ENCODE data around the gene GPSM1.

Gene GPSM1

DNA sequence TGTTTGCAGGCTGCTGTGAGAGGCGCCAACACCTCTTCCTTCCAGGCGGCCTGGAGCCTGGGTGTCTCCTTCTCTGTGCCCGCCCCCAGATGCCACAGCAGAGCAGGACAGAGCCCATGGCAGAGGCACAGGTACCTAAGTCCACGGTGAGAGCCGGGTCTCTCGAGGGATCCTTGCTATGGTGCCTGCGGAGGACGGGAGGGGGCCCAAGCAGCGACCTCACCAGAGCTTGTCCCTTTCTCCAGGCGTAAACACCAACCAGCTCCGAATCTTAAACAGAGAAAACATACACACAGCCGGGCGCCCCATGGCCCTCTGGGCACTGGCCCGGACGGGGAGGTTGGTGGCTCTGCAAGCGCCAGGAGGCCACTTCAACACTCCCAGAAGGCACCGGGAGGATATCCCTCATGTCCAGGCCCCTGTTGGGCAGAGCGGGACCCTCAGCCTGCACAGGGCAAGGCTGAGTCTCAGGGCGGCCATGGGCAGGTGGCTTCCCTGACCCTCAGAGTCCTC is 35.3 kb upstream of the GPSM1 start:
- 93 to 94% methylated on average over 19 of the region's 19 CpGs for WGBS, 2 experiments
- H3K4me3 ChIP-seq (ENCODE audit: insufficient read depth, low read depth, low read length) = no peak overlapping the region
- H3K9me3 ChIP-seq (ENCODE audit: control insufficient read depth, low read length) = no peaks in the 10 kb centered on the region
- H3K27me3 ChIP-seq (ENCODE audit: control insufficient read depth, insufficient read depth, low read length, poor library complexity, severe bottlenecking) = no peaks in the 10 kb centered on the region
- no peaks in the 10 kb centered on the region for H3K36me3 ChIP-seq (ENCODE audit: control insufficient read depth, insufficient read depth, low read length)
- H3K27ac ChIP-seq (ENCODE audit: insufficient read depth, low read depth, low read length, poor library complexity, severe bottlenecking) = no peak overlapping the region
- H3K4me1 ChIP-seq (ENCODE audit: control insufficient read depth, insufficient read depth, low read length) = no peaks in the 10 kb centered on the region

DNA sequence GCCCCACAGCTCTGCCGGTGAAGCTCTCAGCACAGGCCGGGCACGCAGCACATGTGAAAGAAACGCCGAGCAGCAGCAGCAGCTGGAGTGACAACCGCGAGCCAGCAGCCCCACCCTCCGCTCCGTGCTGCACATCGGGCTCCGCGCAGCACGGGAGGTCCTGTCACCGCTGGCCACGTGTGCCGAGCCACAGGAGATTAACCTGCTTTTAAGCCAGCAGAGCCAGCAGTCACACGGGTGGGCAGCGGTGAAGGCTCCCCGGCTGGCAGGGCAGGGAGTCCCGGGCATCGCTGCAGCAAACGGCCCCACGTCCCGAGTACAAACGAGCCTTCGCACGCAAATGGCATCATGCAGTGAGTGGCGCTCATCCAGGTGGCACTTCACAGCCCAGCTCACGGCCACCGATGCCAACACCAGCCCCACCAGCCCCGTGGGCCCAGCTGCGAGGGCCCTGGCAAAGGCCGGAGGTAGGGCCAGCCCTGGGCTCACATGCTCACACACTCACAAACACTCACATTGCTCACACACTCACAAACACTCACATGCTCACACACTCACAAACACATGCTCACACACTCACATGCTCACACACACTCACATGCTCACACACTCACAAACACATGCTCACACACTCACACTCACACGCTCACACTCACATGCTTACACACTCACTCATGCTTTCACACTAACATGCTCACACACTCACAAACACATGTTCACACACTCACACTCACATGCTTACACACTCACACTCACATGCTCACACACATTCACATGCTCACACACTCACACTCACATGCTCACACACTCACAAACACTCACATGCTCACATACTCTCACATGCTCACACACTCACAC is 34.5 kb upstream of the GPSM1 start:
- 93 to 95% methylated on average over 34 of the region's 34 CpGs for WGBS, 2 experiments
- no peaks in the 10 kb centered on the region for H3K4me1 ChIP-seq (ENCODE audit: control insufficient read depth, insufficient read depth, low read length)
- no peaks in the 10 kb centered on the region for H3K27me3 ChIP-seq (ENCODE audit: control insufficient read depth, insufficient read depth, low read length, poor library complexity, severe bottlenecking)

DNA sequence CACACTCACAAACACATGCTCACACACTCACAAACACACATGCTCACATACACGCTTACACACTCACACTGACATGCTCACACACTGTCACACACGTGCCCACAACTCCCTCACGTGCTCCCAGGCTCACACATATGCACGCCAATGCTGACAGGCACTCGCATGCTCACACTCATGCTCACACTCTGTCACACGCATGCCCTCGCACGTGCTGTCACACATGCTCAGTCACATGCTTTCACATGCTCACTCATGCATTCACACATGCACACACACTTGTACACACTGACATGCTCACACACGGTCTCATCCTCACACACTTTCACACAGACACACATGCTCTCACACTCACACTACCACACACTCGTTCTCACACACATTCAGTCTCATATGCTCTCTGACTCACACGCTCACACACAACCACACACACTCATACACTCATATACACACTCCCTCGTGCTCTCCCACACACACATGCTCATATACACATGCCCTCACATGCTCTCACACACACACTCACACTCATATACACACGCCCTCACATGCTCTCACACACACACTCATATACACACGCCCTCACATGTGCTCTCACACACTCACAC is 33.8 kb upstream of the GPSM1 start:
- no peaks in the 10 kb centered on the region for H3K4me1 ChIP-seq (ENCODE audit: control insufficient read depth, insufficient read depth, low read length)
- H3K36me3 ChIP-seq (ENCODE audit: control insufficient read depth, insufficient read depth, low read length) = no peaks in the 10 kb centered on the region
- H3K27ac ChIP-seq (ENCODE audit: insufficient read depth, low read depth, low read length, poor library complexity, severe bottlenecking) = no peak overlapping the region
- no peaks in the 10 kb centered on the region for H3K9me3 ChIP-seq (ENCODE audit: control insufficient read depth, low read length)
- H3K27me3 ChIP-seq (ENCODE audit: control insufficient read depth, insufficient read depth, low read length, poor library complexity, severe bottlenecking) = no peaks in the 10 kb centered on the region
- no peak overlapping the region for H3K4me3 ChIP-seq (ENCODE audit: insufficient read depth, low read depth, low read length)
- WGBS, 2 experiments = 86 to 89% methylated on average over 14 of the region's 14 CpGs

More for the DNA sequence above, 34.5 kb upstream of the GPSM1 start:
- no peaks in the 10 kb centered on the region for H3K36me3 ChIP-seq (ENCODE audit: control insufficient read depth, insufficient read depth, low read length)
- no peaks in the 10 kb centered on the region for H3K9me3 ChIP-seq (ENCODE audit: control insufficient read depth, low read length)
- H3K27ac ChIP-seq (ENCODE audit: insufficient read depth, low read depth, low read length, poor library complexity, severe bottlenecking) = no peak overlapping the region
- H3K4me3 ChIP-seq (ENCODE audit: insufficient read depth, low read depth, low read length) = no peak overlapping the region

DNA sequence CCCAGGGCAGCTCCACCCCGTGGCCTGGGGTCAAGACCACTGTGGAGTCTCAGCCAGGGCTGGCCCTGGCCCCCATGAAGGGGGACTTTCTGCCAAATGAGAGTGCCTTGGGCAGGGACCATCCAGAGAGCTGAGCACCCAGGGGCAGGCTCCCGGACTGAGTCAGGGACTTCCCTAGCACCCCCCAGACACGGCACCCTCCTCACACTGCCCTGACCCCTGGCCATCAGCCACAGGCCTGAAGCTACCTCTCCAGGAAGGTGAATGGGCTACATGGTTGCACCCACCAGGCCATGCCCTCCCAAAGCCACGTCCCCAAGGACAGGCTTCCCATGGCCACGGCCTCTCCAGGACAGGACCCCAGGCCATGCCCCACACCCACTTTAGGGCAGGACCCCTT is 32.9 kb upstream of the GPSM1 start:
- H3K4me1 ChIP-seq (ENCODE audit: control insufficient read depth, insufficient read depth, low read length) = no peaks in the 10 kb centered on the region
- no peak overlapping the region for H3K4me3 ChIP-seq (ENCODE audit: insufficient read depth, low read depth, low read length)
- no peaks in the 10 kb centered on the region for H3K27me3 ChIP-seq (ENCODE audit: control insufficient read depth, insufficient read depth, low read length, poor library complexity, severe bottlenecking)
- no peaks in the 10 kb centered on the region for H3K9me3 ChIP-seq (ENCODE audit: control insufficient read depth, low read length)
- no peaks in the 10 kb centered on the region for H3K36me3 ChIP-seq (ENCODE audit: control insufficient read depth, insufficient read depth, low read length)
- WGBS, 2 experiments = 91 to 96% methylated on average over 5 of the region's 5 CpGs
- no peak overlapping the region for H3K27ac ChIP-seq (ENCODE audit: insufficient read depth, low read depth, low read length, poor library complexity, severe bottlenecking)

- WGBS, 2 experiments = 94% methylated on average over 16 of the region's 16 CpGs
- no peaks in the 10 kb centered on the region for H3K27me3 ChIP-seq (ENCODE audit: control insufficient read depth, insufficient read depth, low read length, poor library complexity, severe bottlenecking)
- H3K27ac ChIP-seq (ENCODE audit: insufficient read depth, low read depth, low read length, poor library complexity, severe bottlenecking) = no peak overlapping the region
- no peaks in the 10 kb centered on the region for H3K36me3 ChIP-seq (ENCODE audit: control insufficient read depth, insufficient read depth, low read length)
- H3K4me3 ChIP-seq (ENCODE audit: insufficient read depth, low read depth, low read length) = no peak overlapping the region
- H3K9me3 ChIP-seq (ENCODE audit: control insufficient read depth, low read length) = no peaks in the 10 kb centered on the region
- H3K4me1 ChIP-seq (ENCODE audit: control insufficient read depth, insufficient read depth, low read length) = no peaks in the 10 kb centered on the region
These were observed 32.3 kb upstream of the GPSM1 start for GRCh38 chr9:136295055-136295454.

DNA sequence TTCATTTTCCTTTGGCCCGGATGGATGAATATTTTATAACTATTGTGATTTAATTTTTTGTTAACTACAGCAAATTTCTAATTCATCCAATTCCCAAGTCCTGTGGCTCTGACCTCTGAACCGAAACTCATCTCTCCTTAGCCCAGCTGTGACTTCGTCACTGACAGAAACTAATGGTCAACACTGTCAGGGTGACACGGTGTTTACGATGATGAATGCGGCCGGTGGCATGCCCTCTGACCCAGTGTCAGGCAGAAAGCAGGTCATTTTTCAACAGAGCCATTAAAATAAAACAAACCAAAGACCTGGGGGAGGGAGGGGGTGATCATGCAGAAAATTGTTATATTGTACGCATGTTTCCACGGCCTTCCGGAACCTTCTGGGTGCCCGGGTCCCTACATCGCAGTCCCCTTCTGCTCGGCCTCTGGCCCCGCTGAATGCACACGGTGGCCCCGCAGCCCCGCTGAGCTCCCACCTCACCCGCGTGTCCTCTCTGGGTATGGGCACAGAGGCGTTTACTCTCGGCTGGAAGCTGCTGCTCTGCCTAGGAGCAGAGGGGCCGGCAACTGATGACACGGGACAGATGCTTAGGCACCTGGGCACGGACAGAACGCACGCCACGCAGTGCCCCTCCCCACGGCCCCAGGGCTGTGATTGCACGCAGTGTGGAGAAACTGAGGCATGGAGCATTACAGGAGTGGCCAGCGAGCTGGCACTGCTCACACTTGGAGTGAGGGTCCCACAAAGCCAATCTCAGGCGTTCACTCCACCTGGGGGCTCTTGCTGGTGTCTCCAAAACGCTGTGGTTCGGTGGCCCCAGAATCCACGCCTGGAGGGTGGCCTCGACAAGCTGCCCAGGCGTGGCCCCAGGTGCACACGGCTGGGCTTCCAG is 31.6 kb upstream of the GPSM1 start:
- H3K4me1 ChIP-seq (ENCODE audit: control insufficient read depth, insufficient read depth, low read length) = no peaks in the 10 kb centered on the region
- no peaks in the 10 kb centered on the region for H3K9me3 ChIP-seq (ENCODE audit: control insufficient read depth, low read length)
- H3K27me3 ChIP-seq (ENCODE audit: control insufficient read depth, insufficient read depth, low read length, poor library complexity, severe bottlenecking) = no peaks in the 10 kb centered on the region
- no peaks in the 10 kb centered on the region for H3K36me3 ChIP-seq (ENCODE audit: control insufficient read depth, insufficient read depth, low read length)
- no peak overlapping the region for H3K27ac ChIP-seq (ENCODE audit: insufficient read depth, low read depth, low read length, poor library complexity, severe bottlenecking)
- no peak overlapping the region for H3K4me3 ChIP-seq (ENCODE audit: insufficient read depth, low read depth, low read length)
- 89% methylated on average over 36 of the region's 37 CpGs for WGBS, 2 experiments

DNA sequence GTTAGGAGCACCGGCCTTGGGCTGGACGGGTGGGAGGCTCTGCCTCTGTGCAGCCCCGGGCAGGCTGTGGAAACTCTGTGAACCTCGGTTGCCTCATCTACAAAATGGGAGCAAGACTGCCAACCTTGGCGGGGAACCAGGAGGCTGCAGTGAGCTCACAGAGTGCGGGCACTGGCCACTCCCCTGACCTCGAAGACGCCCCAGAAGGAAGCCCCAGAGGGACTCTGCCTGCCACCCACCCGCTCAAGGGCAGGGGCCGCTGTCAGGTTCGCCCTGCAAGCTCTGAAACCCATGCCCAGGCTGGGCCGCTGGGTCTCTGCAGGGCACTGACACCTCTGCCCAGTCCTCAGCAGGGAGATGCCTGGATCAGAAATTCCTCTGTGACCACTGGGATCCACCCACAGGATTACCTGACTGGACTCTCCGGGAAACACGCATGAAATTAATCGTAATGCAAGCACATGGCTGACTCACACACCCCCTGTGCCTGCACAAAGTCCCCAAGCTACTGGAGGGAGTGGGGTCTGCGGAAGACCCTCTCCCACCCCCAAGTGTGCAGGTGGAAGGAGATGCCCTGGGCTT is 30.8 kb upstream of the GPSM1 start:
- Histone ChIP-seq H3K36me3 (ENCODE audit: control insufficient read depth, insufficient read depth, low read length) (no peaks in the 10 kb centered on the region), H3K27ac (ENCODE audit: insufficient read depth, low read depth, low read length, poor library complexity, severe bottlenecking) (no peak overlapping the region), H3K4me1 (ENCODE audit: control insufficient read depth, insufficient read depth, low read length) (no peaks in the 10 kb centered on the region), H3K27me3 (ENCODE audit: control insufficient read depth, insufficient read depth, low read length, poor library complexity, severe bottlenecking) (no peaks in the 10 kb centered on the region), H3K9me3 (ENCODE audit: control insufficient read depth, low read length) (no peaks in the 10 kb centered on the region), H3K4me3 (ENCODE audit: insufficient read depth, low read depth, low read length) (no peak overlapping the region)
- 91 to 92% methylated on average over 16 of the region's 16 CpGs for WGBS, 2 experiments

- WGBS, 2 experiments = 90 to 92% methylated on average over 25 of the region's 25 CpGs
- H3K4me3 ChIP-seq (ENCODE audit: insufficient read depth, low read depth, low read length) = no peak overlapping the region
- H3K9me3 ChIP-seq (ENCODE audit: control insufficient read depth, low read length) = no peaks in the 10 kb centered on the region
- no peak overlapping the region for H3K27ac ChIP-seq (ENCODE audit: insufficient read depth, low read depth, low read length, poor library complexity, severe bottlenecking)
- H3K36me3 ChIP-seq (ENCODE audit: control insufficient read depth, insufficient read depth, low read length) = no peaks in the 10 kb centered on the region
- H3K27me3 ChIP-seq (ENCODE audit: control insufficient read depth, insufficient read depth, low read length, poor library complexity, severe bottlenecking) = no peaks in the 10 kb centered on the region
- H3K4me1 ChIP-seq (ENCODE audit: control insufficient read depth, insufficient read depth, low read length) = no peaks in the 10 kb centered on the region
These were observed 30.2 kb upstream of the GPSM1 start for GRCh38 chr9:136297016-136297691.

Data from ectodermal cell (in vitro differentiated cells).